GM18519 (cell line): ENCODE measurements around the gene URB1.
"Not testable (repeated sequence)": the region's sequence is repeated elsewhere in the genome, so short reads cannot be mapped to it uniquely, and the experiment has no call there.

Source experiments
- ATAC-seq: cut with Tn5 transposase; IDR thresholded peaks from one replicate; pipeline ENCODE4 v1.9.1; 2021; ENCODE audit warnings: mild to moderate bottlenecking, moderate library complexity; ENCODE audit not compliant: unreplicated experiment, low FRiP score

The URB1 gene

GRCh38 chr21:32377991-32378390 lies 14.8 kb downstream of the URB1 start:
- ATAC-seq, result no peak

- no peak for ATAC-seq
Observed at GRCh38 chr21:32377506-32377905, 15.3 kb downstream of the URB1 start.

GRCh38 chr21:32372755-32373154 lies 20.1 kb downstream of the URB1 start:
- ATAC-seq, result no peak

GRCh38 chr21:32371913-32372314 lies 20.9 kb downstream of the URB1 start:
- no peak for ATAC-seq

GRCh38 chr21:32370998-32371766 lies 21.6 kb downstream of the URB1 start:
- ATAC-seq, result no peak

GRCh38 chr21:32368961-32369360 lies 23.9 kb downstream of the URB1 start:
- not testable (repeated sequence) for ATAC-seq

- ATAC-seq, result no peak
Observed at GRCh38 chr21:32368386-32368785, 24.4 kb downstream of the URB1 start.

GRCh38 chr21:32367158-32367557 lies 25.7 kb downstream of the URB1 start:
- ATAC-seq, result no peak

- no peak for ATAC-seq
Observed at GRCh38 chr21:32366191-32366590, 26.6 kb downstream of the URB1 start.

GRCh38 chr21:32364796-32365195 lies 28.0 kb downstream of the URB1 start:
- ATAC-seq, result no peak

GRCh38 chr21:32364387-32364786 lies 28.4 kb downstream of the URB1 start:
- no peak for ATAC-seq

- ATAC-seq, result no peak
Observed at GRCh38 chr21:32360401-32360975, 32.3 kb downstream of the URB1 start.

- no peak for ATAC-seq
Observed at GRCh38 chr21:32359719-32360260, 33.0 kb downstream of the URB1 start.

GRCh38 chr21:32356874-32357395 lies 35.9 kb downstream of the URB1 start:
- no peak for ATAC-seq

GRCh38 chr21:32353002-32353711 lies 39.7 kb downstream of the URB1 start:
- ATAC-seq, result no peak

- ATAC-seq, result no peak
Observed at GRCh38 chr21:32352526-32352925, 40.3 kb downstream of the URB1 start.

- ATAC-seq, result no peak
Observed at GRCh38 chr21:32351428-32351827, 41.4 kb downstream of the URB1 start.

- no peak for ATAC-seq
Observed at GRCh38 chr21:32350981-32351380, 41.8 kb downstream of the URB1 start.

GRCh38 chr21:32350211-32350980 lies 42.4 kb downstream of the URB1 start:
- no peak for ATAC-seq

GRCh38 chr21:32349333-32349944 lies 43.4 kb downstream of the URB1 start:
- ATAC-seq, result no peak
